GM12874 (cell line): ENCODE measurements around the gene SH3TC1.

Experiments
- CTCF ChIP-seq: IDR thresholded peaks from 2 replicates; pipeline ENCODE4 v1.5.1; 2011; ENCODE audit warnings: low read depth, mild to moderate bottlenecking, control low read depth, low read length, moderate library complexity; ENCODE audit not compliant: insufficient read depth

Gene SH3TC1

GRCh38 chr4:8224267-8224974 is 25.3 kb downstream of the SH3TC1 start:
- no peak for TF ChIP-seq CTCF

- TF ChIP-seq CTCF: no peak
Measured at GRCh38 chr4:8224975-8225625, 26.0 kb downstream of the SH3TC1 start.

- no peak for TF ChIP-seq CTCF
Measured at GRCh38 chr4:8225706-8226443, 26.8 kb downstream of the SH3TC1 start.

- TF ChIP-seq CTCF: no peak
Measured at GRCh38 chr4:8227201-8227770, 28.2 kb downstream of the SH3TC1 start.

- TF ChIP-seq CTCF: no peak
Measured at GRCh38 chr4:8227771-8228318, 28.8 kb downstream of the SH3TC1 start.

GRCh38 chr4:8228319-8229250 is 29.5 kb downstream of the SH3TC1 start:
- no peak for TF ChIP-seq CTCF
